ENCODE data around the gene OCA2.
"Not testable (repeated sequence)": the region's sequence is repeated elsewhere in the genome, so short reads cannot be mapped to it uniquely, and the experiment has no call there.

OCA2 gene

GRCh38 chr15:27731776-27732175 is 367.3 kb downstream of the OCA2 start:
- no peaks in the 10 kb centered on the region for H3K4me1 Mint-ChIP-seq
- peaks cover 7% of the 10 kb centered on the region for H3K9me3 Mint-ChIP-seq
- H3K27me3 Mint-ChIP-seq = no peaks in the 10 kb centered on the region
- no peak overlapping the region for H3K4me3 Mint-ChIP-seq
- no peak overlapping the region for H3K27ac Mint-ChIP-seq
- no peaks in the 10 kb centered on the region for H3K36me3 Mint-ChIP-seq

GRCh38 chr15:27730868-27731267 is 368.2 kb downstream of the OCA2 start:
- Mint-ChIP-seq H3K4me1 (no peaks in the 10 kb centered on the region), H3K4me3 (no peak overlapping the region), H3K27ac (no peak overlapping the region), H3K27me3 (no peaks in the 10 kb centered on the region), H3K9me3 (peaks cover 7% of the 10 kb centered on the region), H3K36me3 (no peaks in the 10 kb centered on the region)

- Mint-ChIP-seq H3K4me3 (no peak overlapping the region), H3K27me3 (no peaks in the 10 kb centered on the region), H3K4me1 (no peaks in the 10 kb centered on the region), H3K27ac (no peak overlapping the region), H3K9me3 (no peaks in the 10 kb centered on the region), H3K36me3 (no peaks in the 10 kb centered on the region)
These were observed 373.4 kb downstream of the OCA2 start for GRCh38 chr15:27725731-27726130.

GRCh38 chr15:27723821-27724220 is 375.3 kb downstream of the OCA2 start:
- H3K4me1 Mint-ChIP-seq = no peaks in the 10 kb centered on the region
- no peaks in the 10 kb centered on the region for H3K27me3 Mint-ChIP-seq
- H3K27ac Mint-ChIP-seq = no peak overlapping the region
- no peaks in the 10 kb centered on the region for H3K36me3 Mint-ChIP-seq
- H3K4me3 Mint-ChIP-seq = no peak overlapping the region
- H3K9me3 Mint-ChIP-seq = no peaks in the 10 kb centered on the region

DNA sequence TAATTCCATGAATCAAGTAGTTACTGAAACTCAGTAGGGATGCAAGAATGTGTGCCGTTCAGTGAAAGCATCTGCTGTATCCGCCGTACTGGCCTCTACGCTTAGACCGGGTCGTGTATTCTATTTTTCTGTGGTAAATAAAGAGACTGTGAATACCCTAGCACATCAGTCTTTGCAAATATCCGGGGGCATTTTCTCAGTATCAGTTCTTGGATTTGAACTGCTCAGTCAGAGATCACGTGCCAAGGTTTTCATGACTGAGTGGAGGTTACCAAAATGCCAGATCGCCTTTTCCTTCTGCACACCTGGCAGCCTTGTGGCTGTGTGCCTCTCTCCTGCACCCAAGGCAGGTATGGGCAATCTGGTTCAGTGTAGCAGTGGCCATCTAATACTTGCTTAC is 377.0 kb downstream of the OCA2 start:
- Mint-ChIP-seq H3K36me3 (no peaks in the 10 kb centered on the region), H3K27me3 (no peaks in the 10 kb centered on the region), H3K4me1 (no peaks in the 10 kb centered on the region), H3K9me3 (peaks cover 12% of the 10 kb centered on the region), H3K27ac (no peak overlapping the region), H3K4me3 (no peak overlapping the region)

- H3K4me1 Mint-ChIP-seq = no peaks in the 10 kb centered on the region
- H3K4me3 Mint-ChIP-seq = no peak overlapping the region
- H3K9me3 Mint-ChIP-seq = peaks cover 31% of the 10 kb centered on the region
- H3K27me3 Mint-ChIP-seq = no peaks in the 10 kb centered on the region
- H3K27ac Mint-ChIP-seq = no peak overlapping the region
- H3K36me3 Mint-ChIP-seq = peaks cover 1% of the 10 kb centered on the region
These were observed 384.4 kb downstream of the OCA2 start for GRCh38 chr15:27714675-27715074.

GRCh38 chr15:27713850-27714249 is 385.3 kb downstream of the OCA2 start:
- H3K27ac Mint-ChIP-seq, H3K4me3 Mint-ChIP-seq: not testable (repeated sequence)
- H3K9me3 Mint-ChIP-seq = peaks cover 34% of the 10 kb centered on the region

GRCh38 chr15:27707257-27707656 is 391.9 kb downstream of the OCA2 start:
- no peaks in the 10 kb centered on the region for H3K4me1 Mint-ChIP-seq
- peaks cover 36% of the 10 kb centered on the region for H3K9me3 Mint-ChIP-seq
- H3K36me3 Mint-ChIP-seq = no peaks in the 10 kb centered on the region
- no peaks in the 10 kb centered on the region for H3K27me3 Mint-ChIP-seq
- H3K27ac Mint-ChIP-seq = no peak overlapping the region
- H3K4me3 Mint-ChIP-seq = no peak overlapping the region

More at GRCh38 chr15:27713850-27714249, 385.3 kb downstream of the OCA2 start:
- H3K4me1 Mint-ChIP-seq, H3K36me3 Mint-ChIP-seq, H3K27me3 Mint-ChIP-seq: not testable (repeated sequence)

- no peaks in the 10 kb centered on the region for H3K36me3 Mint-ChIP-seq
- peaks cover 37% of the 10 kb centered on the region for H3K9me3 Mint-ChIP-seq
- H3K27me3 Mint-ChIP-seq = no peaks in the 10 kb centered on the region
- H3K4me1 Mint-ChIP-seq = no peaks in the 10 kb centered on the region
- H3K27ac Mint-ChIP-seq = no peak overlapping the region
- no peak overlapping the region for H3K4me3 Mint-ChIP-seq
These were observed 392.8 kb downstream of the OCA2 start for GRCh38 chr15:27706300-27706699.

DNA sequence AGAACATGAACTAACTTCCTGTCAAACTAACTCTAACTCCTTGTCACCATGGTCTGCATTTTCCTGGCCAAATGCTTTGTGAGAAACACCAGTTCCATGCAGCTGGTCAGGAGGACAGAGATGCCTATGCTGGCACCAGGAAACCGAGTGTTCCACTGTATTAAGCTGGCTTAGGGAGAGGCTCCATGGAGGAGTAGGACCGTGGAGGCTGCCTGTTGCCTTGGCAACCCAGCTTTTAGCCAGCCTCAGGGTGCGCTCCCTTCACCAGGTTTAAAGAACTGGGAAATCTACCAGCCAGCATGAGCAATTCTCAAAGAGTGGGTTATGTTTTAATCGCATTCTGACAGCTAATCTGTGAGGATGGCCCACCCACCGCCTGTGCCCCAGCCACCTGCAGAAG is 394.1 kb downstream of the OCA2 start:
- Mint-ChIP-seq H3K9me3 (peaks cover 24% of the 10 kb centered on the region), H3K4me3 (no peak overlapping the region), H3K27ac (no peak overlapping the region), H3K36me3 (no peaks in the 10 kb centered on the region), H3K27me3 (no peaks in the 10 kb centered on the region), H3K4me1 (no peaks in the 10 kb centered on the region)

Measured in activated naive CD4-positive, alpha-beta T cell treated with anti-CD3 and anti-CD28 coated beads, Interleukin-2, amount 50 U/mL, for 24 hours (primary cell).